Nucleus accumbens (tissue), 56 donors: ENCODE results near the gene ZNF17.
"Not testable (repeated sequence)": the region's sequence is repeated elsewhere in the genome, so short reads cannot be mapped to it uniquely, and the experiment has no call there.

ENCODE experiments used
- DNase-seq, 56 donors: peaks; one replicate each; lab custom pipeline; 2025; lab: John Stamatoyannopoulos, UW

Gene ZNF17

DNA sequence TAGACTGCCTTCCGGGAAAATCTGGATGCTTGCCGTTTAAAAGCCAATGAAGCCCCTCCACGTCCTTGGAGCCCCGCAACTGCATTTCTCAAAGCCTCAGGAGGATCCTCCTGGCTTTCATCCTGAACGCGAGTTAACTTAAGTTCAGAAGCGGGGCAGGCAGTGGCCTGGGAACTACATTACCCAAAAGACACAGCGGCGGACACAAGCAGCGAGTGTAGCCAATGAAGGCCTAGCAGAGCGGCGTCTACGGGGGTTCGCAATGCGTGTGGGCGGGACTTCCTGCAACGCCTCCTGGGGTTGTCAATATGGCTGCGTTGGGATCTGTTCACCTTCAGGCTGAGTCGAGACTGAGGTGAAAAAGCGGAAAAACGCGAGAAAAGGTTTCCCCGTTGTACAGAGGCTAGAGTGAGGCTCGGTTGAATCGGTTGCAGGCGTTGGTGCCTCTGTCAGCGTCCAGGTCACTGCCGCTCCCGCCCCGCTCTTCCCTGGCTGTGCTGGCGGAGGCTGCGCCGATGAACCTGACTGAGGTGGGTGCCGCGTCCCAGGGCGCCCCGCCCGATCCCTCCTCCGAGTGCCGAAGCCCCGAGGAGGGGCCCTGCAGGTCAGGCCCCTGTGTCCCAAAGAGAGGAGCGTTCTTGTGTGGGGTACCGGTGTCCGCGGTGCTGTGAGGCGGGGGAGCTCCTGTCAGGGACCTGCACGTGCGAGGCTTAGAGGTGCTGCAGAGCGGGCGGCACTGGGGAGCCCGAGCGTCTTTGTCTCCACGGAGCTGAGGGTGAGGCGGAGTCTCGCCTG, at the start of gene ZNF17:
Gene ZNF17 (plus strand): TSS at position 285 of the 795 bp plus-strand sequence. CDS start 2,455 bp downstream, outside the sequence.
- peak; percentile 44 to 97 (median 90) for DNase-seq

DNA sequence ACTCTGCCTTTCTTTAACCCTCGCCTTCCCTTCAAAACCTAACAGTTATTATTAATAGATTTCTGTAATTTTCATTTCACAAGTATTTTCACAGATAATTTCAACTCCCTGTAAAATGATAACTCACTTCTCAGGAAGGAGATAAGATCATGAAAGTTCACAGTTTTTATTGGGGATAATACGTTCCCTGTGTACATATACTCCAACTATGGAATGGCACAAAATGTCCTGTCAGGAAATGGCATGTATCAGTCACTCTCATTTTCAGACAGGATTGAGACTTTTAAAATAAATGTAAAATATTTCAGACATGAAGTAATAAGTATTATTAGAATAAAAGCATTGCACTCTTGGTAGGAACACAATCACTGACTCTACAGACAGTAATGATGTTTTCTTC, 48.5 kb upstream of the ZNF17 start:
- DNase-seq: no peak

DNA sequence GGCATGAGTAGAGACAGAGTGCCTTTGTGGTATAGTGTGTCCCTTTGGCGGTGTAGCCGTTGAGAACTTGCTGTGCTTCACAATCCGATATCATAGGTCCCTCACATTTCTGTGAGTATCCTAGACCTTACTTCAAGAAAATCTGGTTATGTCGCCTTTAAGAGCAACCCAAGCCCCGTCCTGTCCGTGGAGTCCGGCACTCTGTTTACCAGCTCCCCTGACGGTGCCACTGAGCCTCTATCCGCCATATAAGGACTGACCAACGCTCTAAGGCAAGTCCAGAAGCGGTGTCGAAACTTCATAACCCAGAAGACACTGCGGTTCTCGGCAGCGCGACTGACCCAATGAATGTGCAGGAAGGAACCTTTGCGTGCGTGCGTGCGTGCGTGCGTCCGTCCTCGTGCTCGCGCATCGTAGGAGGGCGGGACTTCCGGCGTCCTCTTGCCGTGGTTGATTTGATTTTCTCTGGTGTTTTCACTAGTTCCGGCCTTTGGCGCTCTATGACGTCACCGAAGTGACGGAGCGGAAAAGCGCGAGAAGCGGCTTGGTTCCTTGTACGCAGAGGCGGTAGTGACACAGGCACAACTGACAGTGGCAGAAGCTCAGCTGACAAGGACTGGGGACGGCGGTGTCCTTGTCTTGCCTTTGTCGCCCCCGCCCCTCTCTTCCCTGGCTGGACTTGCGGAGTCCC, 47.8 kb upstream of the ZNF17 start, which contains the start of the genes TRAPPC2B and ZNF547:
Gene TRAPPC2B (plus strand): TSS at position 555 of the 691 bp plus-strand sequence. CDS start 1,283 bp downstream, outside the sequence.
Gene ZNF547 (plus strand): TSS at position 555 of the 691 bp plus-strand sequence. CDS start 5,005 bp downstream, outside the sequence.
- DNase-seq: peak; percentile 81 to 99 (median 97)

DNA sequence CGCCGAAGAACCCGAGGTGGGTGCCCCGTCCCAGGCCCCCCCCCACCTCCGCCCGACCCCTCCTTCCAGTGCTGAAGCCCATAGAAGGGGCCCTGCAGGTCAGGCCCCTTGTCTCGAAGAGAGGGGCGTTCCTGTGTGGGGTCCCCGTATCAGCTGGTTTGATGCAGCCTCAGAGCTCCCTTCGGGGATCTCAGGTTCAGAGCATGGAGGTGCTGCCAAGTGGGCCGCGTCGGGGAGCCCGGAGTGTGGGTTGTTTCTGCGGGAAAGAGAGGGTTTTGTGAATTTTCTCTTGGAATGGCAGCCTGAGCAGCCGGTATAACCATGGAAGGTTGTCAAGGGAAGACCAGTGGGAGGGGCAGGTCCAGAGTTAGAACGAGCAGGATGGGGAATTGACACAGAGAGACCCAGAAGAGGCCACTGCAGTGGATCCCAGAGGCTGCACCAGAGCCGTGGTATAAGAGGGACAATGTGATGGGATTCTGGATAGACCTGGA, 47.2 kb upstream of the ZNF17 start:
- DNase-seq: peak in 4 of 56 donors; percentile 33 to 39 (median 36)

DNA sequence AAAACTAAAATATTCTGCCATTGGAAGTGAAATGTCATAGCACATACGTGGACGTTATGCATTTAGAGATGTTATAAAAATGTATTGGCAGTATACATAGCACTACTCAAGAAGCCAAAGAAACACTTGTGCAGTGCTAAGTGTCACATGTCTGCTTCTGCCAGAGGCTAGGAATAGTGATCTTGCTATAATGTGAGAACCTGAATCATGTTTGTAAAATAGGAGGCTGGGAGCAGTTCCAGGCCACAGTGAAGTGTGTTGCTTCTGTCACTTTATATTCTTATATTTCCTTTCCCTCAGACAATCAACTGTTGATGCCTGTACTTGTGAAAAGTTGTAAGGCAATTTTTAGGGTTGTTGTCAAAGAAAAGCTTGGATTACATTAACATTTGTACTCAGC, 44.2 kb upstream of the ZNF17 start:
- DNase-seq: no peak

DNA sequence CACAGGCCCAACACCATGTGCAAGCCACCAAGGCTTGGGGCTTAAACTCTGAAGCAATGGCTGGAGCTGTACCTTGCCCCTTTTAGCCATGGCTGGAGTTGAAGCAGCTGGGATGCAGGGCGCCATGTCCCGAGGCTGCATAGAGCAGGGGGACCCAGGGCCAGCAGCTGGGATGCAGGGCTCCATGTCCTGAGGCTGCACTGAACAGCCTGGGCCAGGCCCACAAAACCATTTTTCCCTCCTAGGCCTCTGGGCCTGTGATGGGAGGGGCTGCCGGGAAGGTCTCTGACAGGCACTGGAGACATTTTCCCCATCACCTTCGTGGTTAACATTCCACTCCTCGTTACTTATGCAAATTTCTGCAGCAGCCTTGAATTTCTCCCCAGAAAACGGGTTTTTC, 36.8 kb upstream of the ZNF17 start:
- no peak for DNase-seq

DNA sequence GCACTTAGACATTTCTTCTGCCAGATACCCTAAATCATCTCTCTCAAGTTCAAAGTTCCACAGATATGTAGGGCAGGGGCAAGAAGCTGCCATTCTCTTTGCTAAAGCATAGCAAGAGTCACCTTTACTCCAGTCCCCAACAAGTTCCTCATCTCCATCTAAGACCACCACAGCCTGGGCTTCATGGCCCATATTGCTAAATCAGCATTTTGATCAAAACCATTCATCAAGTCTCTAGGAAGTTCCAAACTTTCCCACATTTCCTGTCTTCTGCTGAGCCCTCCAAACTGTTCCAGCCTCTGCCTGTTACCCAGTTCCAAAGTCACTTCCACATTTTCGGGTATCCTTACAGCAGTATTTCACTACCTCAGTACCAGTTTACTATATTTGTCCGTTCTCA, 36.3 kb upstream of the ZNF17 start:
- not testable (repeated sequence) for DNase-seq

DNA sequence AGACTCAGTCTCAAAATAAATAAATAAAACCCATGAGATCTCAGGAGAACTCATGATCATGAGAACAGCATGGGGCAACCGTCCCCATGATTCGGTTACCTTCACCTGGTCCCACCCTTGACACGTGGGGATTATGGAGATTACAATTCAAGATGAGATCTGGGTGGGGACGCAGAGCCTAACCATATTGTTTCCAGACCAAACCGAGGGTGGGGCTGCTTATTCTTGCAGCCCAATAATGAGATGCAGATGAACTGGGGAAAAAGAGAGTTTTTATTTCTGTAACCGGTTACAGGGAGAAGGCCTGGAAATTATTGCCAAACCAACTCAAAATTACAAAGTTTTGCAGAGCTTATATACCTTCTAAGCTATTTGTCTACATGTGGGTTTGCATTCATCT, 34.8 kb upstream of the ZNF17 start:
- DNase-seq: no peak

DNA sequence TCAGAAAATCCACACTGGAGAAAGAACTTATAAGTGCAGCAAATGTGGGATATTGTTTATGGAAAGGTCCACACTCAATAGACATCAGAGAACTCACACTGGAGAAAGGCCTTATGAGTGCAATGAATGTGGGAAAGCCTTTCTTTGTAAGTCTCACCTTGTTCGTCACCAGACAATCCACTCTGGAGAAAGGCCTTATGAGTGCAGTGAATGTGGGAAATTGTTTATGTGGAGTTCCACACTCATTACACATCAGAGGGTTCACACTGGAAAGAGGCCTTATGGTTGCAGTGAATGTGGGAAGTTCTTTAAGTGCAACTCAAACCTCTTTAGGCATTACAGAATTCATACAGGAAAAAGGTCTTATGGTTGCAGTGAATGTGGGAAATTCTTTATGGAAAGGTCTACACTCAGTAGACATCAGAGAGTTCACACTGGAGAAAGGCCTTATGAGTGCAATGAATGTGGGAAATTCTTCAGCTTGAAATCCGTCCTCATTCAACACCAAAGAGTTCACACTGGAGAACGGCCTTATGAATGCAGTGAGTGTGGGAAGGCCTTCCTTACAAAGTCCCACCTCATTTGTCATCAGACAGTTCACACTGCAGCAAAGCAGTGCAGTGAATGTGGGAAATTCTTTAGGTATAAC, 33.3 kb upstream of the ZNF17 start:
- no peak for DNase-seq

DNA sequence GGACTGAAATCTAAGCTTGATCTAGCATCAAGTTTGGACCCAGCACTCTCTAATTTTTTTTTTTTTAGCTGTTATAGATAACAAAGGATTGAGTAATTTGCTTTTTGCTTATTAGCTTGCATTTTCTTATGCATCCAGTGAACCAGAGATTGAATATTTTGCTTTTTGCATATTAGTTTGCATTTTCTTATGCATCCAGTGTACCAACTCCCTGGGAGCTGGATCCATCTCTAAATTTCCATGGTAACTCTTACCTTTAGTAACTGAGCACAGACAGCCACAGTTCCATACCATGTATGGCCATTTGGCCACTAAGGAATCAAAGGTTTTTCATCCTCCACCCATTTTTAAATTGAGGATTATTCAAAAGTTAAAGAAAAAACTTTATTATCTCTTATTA, 30.0 kb upstream of the ZNF17 start:
- no peak for DNase-seq

DNA sequence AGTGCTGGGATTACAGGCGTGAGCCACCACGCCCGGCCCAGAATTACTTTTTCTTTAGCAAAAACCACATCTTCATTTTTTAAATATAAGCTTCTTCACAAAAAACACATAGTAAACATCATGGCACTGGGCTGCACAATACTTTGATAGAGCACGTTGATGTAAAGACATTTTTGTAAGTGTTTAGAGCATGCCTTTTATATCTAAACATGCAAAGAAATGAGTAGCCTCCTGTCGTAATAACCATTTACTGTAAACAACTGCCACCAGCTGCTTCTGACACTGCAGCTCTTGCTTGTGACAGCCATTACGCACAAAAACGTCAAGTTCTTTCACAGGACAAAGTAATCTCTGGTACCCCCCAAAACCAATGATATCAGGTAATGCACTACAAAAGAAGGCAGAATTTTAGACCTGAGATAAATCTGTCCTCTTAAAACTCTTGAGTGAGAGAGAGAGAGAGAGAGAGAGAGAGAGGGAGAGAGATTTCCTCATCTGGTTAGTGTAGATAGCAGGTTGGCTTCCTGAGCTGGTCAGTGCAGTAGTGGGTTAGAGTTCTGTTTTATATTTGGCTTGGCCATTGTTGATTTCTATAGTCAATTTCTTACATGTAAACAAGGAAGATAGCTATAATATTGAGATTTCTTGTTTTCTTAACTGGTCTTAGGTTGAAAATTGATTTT, 28.0 kb upstream of the ZNF17 start:
- DNase-seq: no peak

DNA sequence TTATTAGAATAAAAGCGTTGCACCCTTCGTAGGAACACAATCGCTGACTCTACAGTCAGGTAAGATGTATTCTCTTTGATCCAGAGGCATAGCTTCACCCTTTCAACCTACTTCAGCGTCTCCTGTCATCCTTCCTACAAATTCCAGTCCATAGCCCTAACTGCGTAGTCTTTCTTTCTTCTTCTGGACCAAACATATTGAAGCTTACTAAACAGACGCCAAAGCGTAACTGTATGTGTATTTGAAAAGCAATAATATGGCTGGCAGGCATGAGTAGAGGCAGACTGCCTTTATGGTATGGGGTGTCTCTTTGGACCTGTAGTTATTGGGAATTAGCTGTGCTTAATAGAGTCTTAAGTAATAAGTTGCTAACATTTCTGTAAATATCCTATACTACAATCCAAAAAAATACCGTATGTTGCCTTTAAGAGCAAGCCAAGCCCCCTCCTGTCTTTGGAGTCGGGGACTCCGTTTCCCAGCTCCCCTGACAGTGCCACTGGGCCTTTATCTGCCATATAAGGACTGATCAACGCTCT, 21.7 kb upstream of the ZNF17 start:
- DNase-seq: no peak

DNA sequence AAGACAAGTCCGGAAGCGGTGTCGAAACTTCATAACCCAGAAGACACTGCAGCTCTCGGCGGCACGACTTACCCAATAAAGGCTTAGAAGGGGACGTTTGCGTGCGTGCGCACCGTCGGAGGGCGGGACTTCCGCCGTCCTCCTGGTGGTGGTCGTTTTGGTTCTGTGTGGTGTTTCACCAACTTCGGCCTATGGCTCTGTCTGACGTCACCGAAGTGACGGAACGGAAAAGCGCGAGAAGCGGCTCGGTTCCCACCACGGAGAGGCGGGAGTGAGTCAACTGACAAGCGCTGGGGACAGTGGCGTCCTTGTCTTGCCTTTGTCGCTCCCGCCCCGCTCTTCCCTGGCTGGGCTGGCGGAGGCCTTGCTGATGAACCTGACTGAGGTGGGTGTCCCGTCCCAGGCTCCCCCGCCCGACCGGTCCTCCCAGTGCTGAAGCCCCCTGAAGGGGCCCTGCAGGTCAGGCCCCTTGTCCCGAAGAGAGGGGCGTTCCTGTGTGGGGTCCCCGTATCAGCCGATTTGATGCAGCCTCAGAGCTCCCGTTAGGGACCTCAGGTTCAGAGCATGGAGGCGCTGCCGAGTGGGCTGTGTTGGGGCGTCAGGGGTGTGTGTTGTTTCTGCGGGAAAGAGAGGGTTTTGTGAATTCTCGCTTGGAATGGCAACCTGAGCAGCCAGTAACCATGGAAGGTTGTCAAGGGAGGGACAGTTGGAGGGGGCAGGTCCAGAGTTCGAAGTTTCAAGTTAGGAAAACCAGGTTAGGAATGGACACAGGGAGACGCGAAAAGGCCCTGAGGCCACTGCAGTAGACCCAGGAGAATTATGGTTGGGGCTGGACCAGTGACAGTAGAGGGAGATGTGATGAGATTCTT, 21.0 kb upstream of the ZNF17 start, which contains the start of gene ZNF548:
Gene ZNF548 (plus strand): TSS at position 125 of the 869 bp plus-strand sequence. CDS start 246 bp downstream, at position 371.
- DNase-seq: peak; percentile 72 to 100 (median 96)

DNA sequence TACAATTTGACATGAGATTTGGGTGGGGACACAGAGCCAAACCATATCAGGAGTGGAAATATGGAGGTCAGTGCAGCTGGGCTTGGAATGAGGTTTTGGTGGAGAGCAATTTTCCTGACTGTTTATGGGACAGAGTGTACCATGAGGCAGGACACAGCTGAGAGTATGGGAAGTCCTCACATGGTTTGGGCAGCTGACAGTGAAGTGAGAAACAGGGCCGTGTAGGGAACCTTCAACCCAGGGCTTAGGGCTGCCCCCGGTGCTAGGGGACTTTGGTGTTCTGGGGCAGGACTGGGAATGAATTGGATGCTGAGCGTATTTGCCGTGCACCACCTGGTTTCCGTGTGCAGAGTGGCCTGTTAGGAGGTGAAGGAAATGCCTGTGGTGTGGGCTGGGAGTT, 15.3 kb upstream of the ZNF17 start:
- no peak for DNase-seq

DNA sequence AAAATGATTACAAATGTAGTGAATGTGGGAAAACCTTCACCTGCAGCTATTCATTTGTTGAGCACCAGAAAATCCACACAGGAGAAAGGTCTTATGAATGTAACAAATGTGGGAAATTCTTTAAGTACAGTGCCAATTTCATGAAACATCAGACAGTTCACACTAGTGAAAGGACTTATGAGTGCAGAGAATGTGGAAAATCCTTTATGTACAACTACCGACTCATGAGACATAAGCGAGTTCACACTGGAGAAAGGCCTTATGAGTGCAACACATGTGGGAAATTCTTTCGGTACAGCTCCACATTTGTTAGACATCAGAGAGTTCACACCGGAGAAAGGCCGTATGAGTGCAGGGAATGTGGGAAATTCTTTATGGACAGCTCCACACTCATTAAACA, 12.1 kb upstream of the ZNF17 start:
- no peak for DNase-seq

DNA sequence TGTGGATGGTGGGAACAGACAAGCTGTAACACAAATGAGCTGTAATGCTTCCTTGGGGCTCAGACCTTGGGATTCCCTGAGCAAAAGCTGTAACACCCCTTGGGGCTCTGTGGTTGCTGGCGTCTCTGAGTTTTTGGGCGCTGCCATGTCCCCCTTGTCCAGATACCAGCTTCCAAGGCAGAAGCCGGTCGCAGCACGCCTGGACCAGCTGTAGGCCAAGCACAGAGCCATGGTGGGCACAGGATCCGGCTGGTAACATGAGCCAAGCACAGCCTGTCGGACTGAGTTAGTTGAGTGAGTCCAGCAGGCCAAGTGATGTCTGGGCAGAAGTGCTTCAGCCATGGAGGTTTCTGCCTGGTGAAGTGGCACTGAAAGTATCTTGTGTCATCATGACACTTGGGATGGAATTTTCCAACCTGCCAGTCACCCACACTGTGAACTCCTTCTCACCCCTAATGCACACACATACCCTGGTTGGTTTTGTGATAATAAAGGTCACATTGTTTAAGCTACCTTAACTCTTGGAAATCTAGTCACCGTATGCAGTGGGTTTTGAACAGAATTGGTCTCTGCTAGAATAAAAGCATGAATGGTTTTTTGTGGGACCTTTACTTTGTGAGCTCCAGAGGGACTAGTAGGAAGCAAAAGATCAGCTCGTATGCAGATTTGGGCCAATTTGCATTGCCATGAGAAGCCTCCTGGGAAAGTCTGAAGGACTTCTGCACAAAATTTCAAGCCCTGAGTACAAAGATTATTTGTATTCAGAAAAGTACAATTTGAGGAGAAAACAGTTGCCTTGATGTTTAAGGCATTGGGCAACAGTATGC, 7.0 kb upstream of the ZNF17 start:
- DNase-seq: no peak

DNA sequence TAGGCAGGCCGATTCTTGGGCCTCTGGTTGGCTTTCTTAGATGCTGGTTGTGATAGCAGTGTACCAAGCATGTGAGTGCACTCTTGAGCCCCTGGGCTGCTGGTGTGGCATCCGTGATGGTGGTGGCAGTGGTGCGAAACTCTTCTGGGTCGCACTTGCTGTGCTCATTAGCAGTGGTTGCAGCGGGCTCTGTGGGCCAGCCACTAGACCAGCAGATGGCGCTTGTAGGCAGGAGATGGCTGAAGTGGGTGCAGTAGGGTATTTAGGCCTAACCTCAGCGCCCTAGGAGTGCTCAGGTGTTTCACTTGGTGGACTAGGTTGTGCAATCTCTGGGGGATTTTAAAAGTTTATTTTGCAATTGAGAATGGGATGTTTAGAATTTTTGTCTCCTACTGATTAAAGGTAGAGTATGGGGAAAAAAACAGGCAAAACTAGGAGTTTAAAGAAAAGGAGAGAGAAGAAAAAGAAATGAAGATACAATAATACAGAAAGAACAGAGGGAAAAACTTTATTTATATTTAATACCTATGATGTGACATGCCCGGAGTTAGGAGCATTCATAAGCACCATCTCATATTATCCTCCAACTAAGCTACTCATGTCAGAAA, 4.3 kb upstream of the ZNF17 start:
- peak in 27 of 56 donors; percentile 0 to 56 (median 7) for DNase-seq

DNA sequence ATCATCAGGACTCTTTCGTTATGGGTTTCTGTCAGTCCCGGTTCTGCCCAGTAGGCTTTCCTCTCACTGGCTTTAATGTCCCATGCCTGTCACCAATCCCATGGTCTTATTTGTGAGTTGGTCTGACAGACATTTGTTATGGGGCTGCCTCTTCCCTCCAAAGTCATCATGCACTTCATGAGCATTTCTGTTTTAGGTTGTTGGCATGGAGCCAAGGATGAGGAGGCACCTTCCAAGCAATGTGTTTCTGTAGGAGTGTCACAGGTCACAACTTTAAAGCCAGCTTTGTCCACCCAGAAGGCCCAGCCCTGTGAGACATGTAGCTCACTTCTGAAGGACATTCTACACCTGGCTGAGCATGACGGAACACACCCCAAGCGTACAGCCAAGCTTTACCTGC, 8.5 kb downstream of the ZNF17 start:
- no peak for DNase-seq
